ENCODE measurements around the gene CES1. TPM values are rescaled to one million over a fixed set of nuclear protein-coding genes. Genes with fewer than 3 reads are reported as not detected.
A peak's percentile ranks its signal among the peaks of the same experiment; 100 is the strongest.
"Not testable (repeated sequence)": the region's sequence is repeated elsewhere in the genome, so short reads cannot be mapped to it uniquely, and the experiment has no call there.

Gene CES1
- total RNA-seq, 1 donor from 2014 or later = 323 TPM

- DNase-seq (no peak), ATAC-seq (peak; percentile 53 to 69)
- no peaks in the 10 kb centered on the region for H3K27me3 ChIP-seq (ENCODE audit: low read depth)
- no peaks in the 10 kb centered on the region for H3K9me3 ChIP-seq
- peaks cover 13% of the 10 kb centered on the region for H3K4me1 ChIP-seq
- no peak overlapping the region for H3K4me3 ChIP-seq
- TF ChIP-seq, protein P1, sequence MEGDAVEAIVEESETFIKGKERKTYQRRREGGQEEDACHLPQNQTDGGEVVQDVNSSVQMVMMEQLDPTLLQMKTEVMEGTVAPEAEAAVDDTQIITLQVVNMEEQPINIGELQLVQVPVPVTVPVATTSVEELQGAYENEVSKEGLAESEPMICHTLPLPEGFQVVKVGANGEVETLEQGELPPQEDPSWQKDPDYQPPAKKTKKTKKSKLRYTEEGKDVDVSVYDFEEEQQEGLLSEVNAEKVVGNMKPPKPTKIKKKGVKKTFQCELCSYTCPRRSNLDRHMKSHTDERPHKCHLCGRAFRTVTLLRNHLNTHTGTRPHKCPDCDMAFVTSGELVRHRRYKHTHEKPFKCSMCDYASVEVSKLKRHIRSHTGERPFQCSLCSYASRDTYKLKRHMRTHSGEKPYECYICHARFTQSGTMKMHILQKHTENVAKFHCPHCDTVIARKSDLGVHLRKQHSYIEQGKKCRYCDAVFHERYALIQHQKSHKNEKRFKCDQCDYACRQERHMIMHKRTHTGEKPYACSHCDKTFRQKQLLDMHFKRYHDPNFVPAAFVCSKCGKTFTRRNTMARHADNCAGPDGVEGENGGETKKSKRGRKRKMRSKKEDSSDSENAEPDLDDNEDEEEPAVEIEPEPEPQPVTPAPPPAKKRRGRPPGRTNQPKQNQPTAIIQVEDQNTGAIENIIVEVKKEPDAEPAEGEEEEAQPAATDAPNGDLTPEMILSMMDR (IDR thresholded peaks at IDR 0.05) = no peak
- H3K36me3 ChIP-seq = no peaks in the 10 kb centered on the region
- intact Hi-C loops (cut with DNase I) = no loop called here
- H3K27ac ChIP-seq = no peak overlapping the region
These were observed 6.2 kb upstream of the CES1 start for GRCh38 chr16:55839115-55839514.

DNA sequence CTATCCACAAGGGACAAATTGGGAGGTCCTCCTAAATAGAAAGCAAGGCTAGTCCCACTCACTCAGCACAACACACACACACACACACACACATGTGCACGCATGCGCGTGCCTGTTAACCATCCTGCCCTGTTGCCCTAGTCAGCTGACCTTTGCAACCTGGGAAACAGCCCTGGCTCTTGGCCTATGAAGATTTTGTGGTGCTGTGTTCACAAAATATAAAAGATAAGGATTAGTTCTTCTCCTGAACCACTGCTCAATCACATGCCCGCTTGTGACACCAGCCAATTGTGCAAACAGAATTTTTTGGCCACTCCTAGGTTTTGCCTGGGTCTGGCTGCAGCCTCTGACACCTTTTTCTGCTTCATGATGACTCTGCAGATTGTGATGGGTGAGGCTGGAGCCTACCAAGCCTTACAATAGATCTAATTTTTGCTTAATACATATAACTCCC is 3.3 kb upstream of the CES1 start:
- TF ChIP-seq, protein P1 (IDR thresholded peaks at IDR 0.05) = no peak
- Histone ChIP-seq H3K4me1 (peaks cover 25% of the 10 kb centered on the region), H3K9me3 (no peaks in the 10 kb centered on the region), H3K36me3 (no peaks in the 10 kb centered on the region), H3K27me3 (ENCODE audit: low read depth) (no peaks in the 10 kb centered on the region), H3K27ac (no peak overlapping the region), H3K4me3 (no peak overlapping the region)
- ATAC-seq (no peak), DNase-seq (no peak)
- intact Hi-C loops (cut with DNase I) = no loop called here

GRCh38 chr16:55835581-55835980 is 2.7 kb upstream of the CES1 start:
- H3K4me3 ChIP-seq = no peak overlapping the region

DNA sequence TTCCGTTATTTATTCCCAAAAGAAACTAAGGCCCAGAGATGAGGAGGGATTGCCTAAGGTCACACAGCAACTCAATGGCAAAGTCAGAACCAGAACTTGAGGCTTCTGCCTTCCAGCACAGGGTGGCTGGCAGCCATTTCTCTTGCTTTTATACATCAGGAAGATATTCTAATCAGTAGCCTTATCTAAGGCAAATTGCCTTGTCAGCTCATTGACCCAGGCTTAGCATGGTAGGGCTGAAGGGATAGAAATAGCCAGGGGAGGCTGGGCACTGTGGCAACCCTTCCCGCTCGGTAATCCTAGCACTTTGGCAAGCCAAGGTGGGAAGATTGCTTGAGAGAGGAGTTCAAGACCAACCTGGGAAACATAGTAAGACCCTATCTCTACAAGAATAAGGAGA is 2.3 kb upstream of the CES1 start:
- H3K9me3 ChIP-seq; H3K4me3 ChIP-seq; H3K36me3 ChIP-seq; H3K27me3 ChIP-seq (ENCODE audit: low read depth); intact Hi-C loops (cut with DNase I); ATAC-seq; H3K27ac ChIP-seq; DNase-seq: not testable (repeated sequence)
- peaks cover 25% of the 10 kb centered on the region for H3K4me1 ChIP-seq

More at GRCh38 chr16:55835581-55835980, 2.7 kb upstream of the CES1 start:
- no peak overlapping the region for H3K27ac ChIP-seq
- H3K4me1 ChIP-seq = peaks cover 25% of the 10 kb centered on the region
- peak in 1 of 2 donors; percentile 32 for ATAC-seq
- no peaks in the 10 kb centered on the region for H3K36me3 ChIP-seq
- DNase-seq = no peak
- TF ChIP-seq, protein P1 (IDR thresholded peaks at IDR 0.05) = no peak
- no peaks in the 10 kb centered on the region for H3K27me3 ChIP-seq (ENCODE audit: low read depth)
- intact Hi-C loops (cut with DNase I) = no loop called here
- H3K9me3 ChIP-seq = no peaks in the 10 kb centered on the region

DNA sequence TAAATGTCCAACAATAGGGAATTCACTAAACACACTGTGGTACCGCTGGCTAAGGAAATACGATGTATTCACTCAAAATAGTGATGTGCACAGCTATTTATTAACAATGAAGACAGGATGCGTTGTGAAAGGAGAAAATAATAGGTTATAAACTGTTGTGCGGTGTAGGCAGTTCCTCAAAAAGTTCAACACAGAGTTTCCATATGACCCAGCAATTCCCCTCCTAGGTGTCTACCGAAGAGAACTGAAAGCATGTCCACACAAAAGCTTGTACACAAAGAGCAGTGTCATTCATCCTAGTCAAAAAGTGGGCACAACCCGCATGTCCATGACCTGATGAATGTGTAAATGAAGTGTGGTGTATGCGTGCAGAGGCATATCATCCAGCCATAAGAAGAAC is 1.2 kb upstream of the CES1 start:
- no peak overlapping the region for H3K4me3 ChIP-seq
- no peaks in the 10 kb centered on the region for H3K27me3 ChIP-seq (ENCODE audit: low read depth)
- intact Hi-C loops (cut with DNase I) = no loop called here
- TF ChIP-seq, protein P1 (IDR thresholded peaks at IDR 0.05) = no peak
- ATAC-seq (no peak), DNase-seq (no peak)
- no peak overlapping the region for H3K27ac ChIP-seq
- H3K9me3 ChIP-seq = no peaks in the 10 kb centered on the region
- no peaks in the 10 kb centered on the region for H3K36me3 ChIP-seq
- H3K4me1 ChIP-seq = peaks cover 25% of the 10 kb centered on the region

DNA sequence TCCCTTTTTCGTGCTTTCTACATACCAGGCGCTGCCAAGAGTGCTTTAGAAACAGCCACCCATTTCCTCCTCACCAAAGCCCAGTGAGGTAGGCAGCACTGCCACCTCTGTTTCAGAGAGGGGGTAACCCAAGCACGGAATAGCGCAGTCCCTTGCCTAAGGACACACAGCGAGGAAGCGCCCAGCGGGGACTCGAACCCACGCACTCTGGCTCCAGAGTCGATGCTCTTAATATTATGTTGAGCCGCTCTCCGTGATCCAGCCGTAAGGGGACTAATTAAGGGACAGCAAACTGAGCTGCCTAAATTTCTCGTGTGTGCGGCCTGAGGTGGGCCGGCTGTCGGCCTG is 497 bp downstream of the CES1 start:
- peak; percentile 7 to 31 for ATAC-seq
- Histone ChIP-seq H3K4me1 (peaks cover 25% of the 10 kb centered on the region), H3K4me3 (peak overlapping the region; percentile 50), H3K27me3 (ENCODE audit: low read depth) (no peaks in the 10 kb centered on the region), H3K27ac (peak overlapping the region; percentile 75), H3K9me3 (no peaks in the 10 kb centered on the region), H3K36me3 (no peaks in the 10 kb centered on the region)
- no peak for DNase-seq
- TF ChIP-seq, protein P1 (IDR thresholded peaks at IDR 0.05) = no peak
- intact Hi-C loops (cut with DNase I) = no loop called here
